Measurements from ENCODE around the gene OLFM1.
"Not testable (repeated sequence)": the region's sequence is repeated elsewhere in the genome, so short reads cannot be mapped to it uniquely, and the experiment has no call there.

Gene OLFM1

DNA sequence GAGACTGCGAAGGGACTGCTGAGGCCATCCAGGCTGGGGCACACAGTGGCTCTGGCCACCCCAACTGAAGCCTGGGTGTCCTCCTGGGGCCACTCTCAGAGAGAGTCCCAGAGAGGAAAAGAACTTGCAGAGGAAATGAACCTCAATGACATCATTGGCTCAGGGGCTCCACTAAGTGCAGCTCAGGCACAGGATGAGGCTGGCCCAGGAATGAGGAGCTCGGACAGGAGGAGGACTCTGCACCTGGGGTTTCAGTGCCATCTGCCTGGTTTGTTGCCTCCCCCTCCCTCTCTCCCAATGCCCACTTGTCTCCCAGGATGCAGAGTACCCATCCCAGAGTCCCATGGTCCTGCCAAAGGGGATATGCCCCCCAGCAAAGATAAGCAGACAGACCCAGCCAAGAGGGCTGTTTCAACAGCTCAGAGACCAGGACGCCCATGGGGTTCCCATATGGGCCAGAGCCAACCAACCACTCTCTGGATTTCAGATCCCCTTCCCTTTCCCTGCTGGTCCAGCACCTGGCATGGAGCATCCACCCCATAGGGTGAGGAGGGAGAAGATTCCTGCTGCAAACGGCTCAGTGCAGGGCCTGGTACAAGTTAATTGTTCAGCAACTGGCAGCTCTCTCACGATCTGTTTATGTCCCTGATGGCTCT lies 26.9 kb upstream of the OLFM1 start:
- DNase-seq (ENCODE audit: low spot score), result no peak

DNA sequence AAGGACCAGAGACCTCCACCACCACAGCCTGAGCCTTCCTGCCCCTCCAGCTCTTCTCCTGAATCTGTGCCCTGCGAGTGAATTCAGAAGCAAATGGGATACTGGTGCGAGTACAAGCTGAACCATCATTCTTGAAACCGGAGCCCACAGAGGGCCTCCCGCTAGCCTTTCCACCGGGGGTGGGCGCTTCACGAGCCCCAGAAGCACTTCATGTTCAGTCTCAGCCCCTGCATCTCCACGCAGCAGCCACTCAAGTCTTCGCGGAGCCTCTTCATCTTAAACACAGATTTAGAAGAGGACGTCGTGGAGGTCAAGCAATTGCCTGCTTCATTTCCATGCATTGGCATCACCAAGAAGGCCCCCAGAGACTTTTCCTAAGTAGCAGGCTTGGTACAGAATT lies 26.0 kb upstream of the OLFM1 start:
- DNase-seq (ENCODE audit: low spot score), result no peak

- no peak for DNase-seq (ENCODE audit: low spot score)
Observed at GRCh38 chr9:135062254-135062653, 25.2 kb upstream of the OLFM1 start.

- DNase-seq (ENCODE audit: low spot score), result not testable (repeated sequence)
Observed at GRCh38 chr9:135063466-135063865, 24.0 kb upstream of the OLFM1 start.

GRCh38 chr9:135063888-135064287 lies 23.6 kb upstream of the OLFM1 start:
- not testable (repeated sequence) for DNase-seq (ENCODE audit: low spot score)

GRCh38 chr9:135065151-135065550 lies 22.3 kb upstream of the OLFM1 start:
- no peak for DNase-seq (ENCODE audit: low spot score)

GRCh38 chr9:135065804-135066203 lies 21.7 kb upstream of the OLFM1 start:
- no peak for DNase-seq (ENCODE audit: low spot score)

DNA sequence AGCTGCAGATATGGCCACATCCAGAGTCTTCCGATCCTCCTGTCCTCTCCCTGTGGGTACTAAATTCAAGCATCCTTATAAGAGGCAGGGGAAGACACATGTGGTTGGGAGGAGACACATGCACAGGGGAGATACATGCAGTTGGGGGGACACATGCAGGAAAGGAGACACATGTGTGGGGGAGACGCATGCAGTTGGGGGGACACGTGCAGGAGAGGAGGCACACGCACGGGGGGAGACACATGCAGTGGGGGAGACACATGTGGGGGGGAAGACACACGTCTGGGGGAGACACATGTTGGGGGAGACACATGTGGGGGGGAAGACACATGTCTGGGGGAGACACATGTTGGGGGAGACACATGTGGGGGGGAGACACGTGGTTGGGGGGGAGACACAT lies 21.2 kb upstream of the OLFM1 start:
- no peak for DNase-seq (ENCODE audit: low spot score)

- no peak for DNase-seq (ENCODE audit: low spot score)
Observed at GRCh38 chr9:135067096-135067710, 20.3 kb upstream of the OLFM1 start.

GRCh38 chr9:135068776-135069415 lies 18.6 kb upstream of the OLFM1 start:
- DNase-seq (ENCODE audit: low spot score), result no peak

GRCh38 chr9:135069558-135070197 lies 17.8 kb upstream of the OLFM1 start:
- no peak for DNase-seq (ENCODE audit: low spot score)

- no peak for DNase-seq (ENCODE audit: low spot score)
Observed at GRCh38 chr9:135070198-135070951, 17.1 kb upstream of the OLFM1 start.

GRCh38 chr9:135070964-135071735 lies 16.3 kb upstream of the OLFM1 start:
- no peak for DNase-seq (ENCODE audit: low spot score)

- no peak for DNase-seq (ENCODE audit: low spot score)
Observed at GRCh38 chr9:135073081-135073740, 14.3 kb upstream of the OLFM1 start.

DNA sequence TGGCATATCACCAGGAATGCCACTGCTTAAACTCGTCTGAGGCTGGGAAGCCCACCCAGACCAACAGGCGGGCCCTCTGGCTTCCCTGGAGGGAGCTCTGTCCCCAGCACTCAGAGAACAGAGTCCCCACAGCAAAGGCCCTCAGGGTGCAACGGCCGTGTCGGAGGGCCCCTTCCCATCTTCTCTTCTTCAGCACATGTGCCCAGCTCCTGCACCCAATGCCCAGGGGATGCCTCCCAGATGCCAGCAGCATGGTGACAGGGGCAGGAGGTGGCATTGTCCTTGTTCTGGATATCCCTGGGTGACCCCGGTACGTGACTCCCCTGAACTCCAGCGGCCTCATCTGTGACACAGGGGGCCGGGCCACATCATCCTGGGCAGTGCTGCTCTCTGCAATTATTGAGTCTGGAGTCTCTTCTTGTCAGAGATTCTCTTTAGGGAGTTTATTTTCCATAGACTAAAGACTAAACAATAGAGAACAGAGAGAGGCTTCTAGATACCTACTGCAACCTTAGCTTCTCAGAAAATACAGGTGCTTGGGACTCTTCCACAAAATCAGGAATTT lies 13.6 kb upstream of the OLFM1 start:
- DNase-seq (ENCODE audit: low spot score), result no peak

- no peak for DNase-seq (ENCODE audit: low spot score)
Observed at GRCh38 chr9:135074354-135075233, 12.9 kb upstream of the OLFM1 start.

GRCh38 chr9:135075234-135076142 lies 12.0 kb upstream of the OLFM1 start:
- DNase-seq (ENCODE audit: low spot score), result no peak

- DNase-seq (ENCODE audit: low spot score), result no peak
Observed at GRCh38 chr9:135076143-135076875, 11.2 kb upstream of the OLFM1 start.

All from CD4-positive, alpha-beta T cell treated with Interleukin-6 at 100 ng/mL for 8 hours (primary cell).